ENCODE results near the gene CEBPZOS.
A peak's percentile ranks its signal among the peaks of the same experiment; 100 is the strongest.

CEBPZOS gene

DNA sequence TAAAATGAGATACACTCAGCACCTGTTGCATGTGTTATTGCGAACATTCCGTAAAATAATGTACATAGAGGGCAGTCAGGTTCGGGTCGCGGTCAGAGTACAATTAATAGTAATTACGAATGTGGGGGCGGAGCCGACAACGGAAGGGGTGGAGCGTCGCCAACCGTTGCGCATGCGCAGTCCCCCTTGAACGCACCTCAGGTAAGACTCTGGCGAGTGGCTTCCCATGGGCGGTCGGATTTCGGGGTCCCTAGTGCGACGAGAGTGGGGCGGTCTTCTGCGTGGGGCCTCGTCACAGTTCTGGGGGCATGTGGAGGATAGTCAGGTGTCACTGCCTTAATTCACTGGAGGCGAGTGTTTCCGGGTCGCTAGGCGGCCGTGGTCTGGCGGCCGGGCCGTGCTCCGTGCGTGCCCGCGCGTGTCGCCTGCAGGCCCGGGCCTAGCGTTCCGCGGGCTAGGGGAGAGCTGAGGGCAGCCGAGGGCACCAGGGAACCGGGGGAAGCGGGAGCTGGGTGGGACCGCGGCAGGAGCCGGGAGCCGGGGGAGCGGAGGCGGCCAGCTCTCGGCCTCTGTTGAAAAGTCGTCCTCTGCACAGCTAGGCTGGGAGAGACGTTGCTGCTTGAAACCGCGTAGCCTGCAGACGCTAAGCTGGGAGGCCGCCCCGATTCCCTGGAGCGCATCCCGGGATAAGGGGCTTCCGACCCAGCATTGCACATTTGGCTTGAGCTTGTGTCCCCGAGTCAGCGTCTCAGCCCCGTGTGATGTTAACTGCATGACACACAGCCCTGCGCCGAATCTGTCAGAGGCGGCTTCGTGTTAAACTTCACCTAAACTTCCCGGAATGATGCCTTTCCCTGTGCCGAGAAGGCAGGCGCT lies at the start of gene CEBPZOS:
Gene CEBPZOS (plus strand): TSS at position 177 of the 876 bp plus-strand sequence. CDS start 3,209 bp downstream, outside the sequence.
- peak within 1 kb of the TSS; percentile 98 for H3K4me3 Mint-ChIP-seq
- no peaks in the 10 kb centered on the region for H3K9me3 Mint-ChIP-seq
- peak within 1 kb of the TSS; percentile 94 for H3K27ac Mint-ChIP-seq
- H3K4me1 Mint-ChIP-seq (ENCODE audit: low read depth), result peaks cover 36% of the 10 kb centered on the region
- no peaks in the 10 kb centered on the region for H3K27me3 Mint-ChIP-seq
- intact Hi-C loops (cut with micrococcal nuclease), result loop anchor here (5.0 kb wide), 1 partner anchor 36 kb away; the partner anchor contains the start of genes CEBPZ and NDUFAF7
- H3K36me3 Mint-ChIP-seq (ENCODE audit: low read depth), result peaks cover 21% of the 10 kb centered on the region

DNA sequence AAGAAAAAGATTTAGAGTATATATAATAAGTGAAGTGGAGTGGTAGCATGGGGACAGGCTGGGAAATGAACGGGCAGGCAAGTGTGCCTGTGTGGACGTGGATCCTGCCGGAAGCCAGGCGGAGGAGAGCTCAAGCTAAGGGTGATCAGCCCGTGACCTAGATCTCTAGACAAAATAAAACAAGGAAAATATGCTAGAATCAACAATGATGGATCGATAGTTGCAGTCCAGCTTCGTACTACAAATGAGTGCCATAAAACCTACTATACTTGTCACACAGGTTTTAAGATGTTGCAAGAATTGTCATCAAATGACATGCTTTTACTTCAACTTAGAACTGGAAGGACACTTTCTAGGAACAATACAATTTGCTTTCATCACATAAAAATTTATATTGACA lies 48.0 kb upstream of the CEBPZOS start:
- H3K4me3 Mint-ChIP-seq, result no peak overlapping the region
- H3K9me3 Mint-ChIP-seq, result no peaks in the 10 kb centered on the region
- no peak overlapping the region for H3K27ac Mint-ChIP-seq
- H3K4me1 Mint-ChIP-seq (ENCODE audit: low read depth), result peaks cover 23% of the 10 kb centered on the region
- H3K36me3 Mint-ChIP-seq (ENCODE audit: low read depth), result peaks cover 72% of the 10 kb centered on the region
- intact Hi-C loops (cut with micrococcal nuclease), result no loop called here
- H3K27me3 Mint-ChIP-seq, result no peaks in the 10 kb centered on the region

DNA sequence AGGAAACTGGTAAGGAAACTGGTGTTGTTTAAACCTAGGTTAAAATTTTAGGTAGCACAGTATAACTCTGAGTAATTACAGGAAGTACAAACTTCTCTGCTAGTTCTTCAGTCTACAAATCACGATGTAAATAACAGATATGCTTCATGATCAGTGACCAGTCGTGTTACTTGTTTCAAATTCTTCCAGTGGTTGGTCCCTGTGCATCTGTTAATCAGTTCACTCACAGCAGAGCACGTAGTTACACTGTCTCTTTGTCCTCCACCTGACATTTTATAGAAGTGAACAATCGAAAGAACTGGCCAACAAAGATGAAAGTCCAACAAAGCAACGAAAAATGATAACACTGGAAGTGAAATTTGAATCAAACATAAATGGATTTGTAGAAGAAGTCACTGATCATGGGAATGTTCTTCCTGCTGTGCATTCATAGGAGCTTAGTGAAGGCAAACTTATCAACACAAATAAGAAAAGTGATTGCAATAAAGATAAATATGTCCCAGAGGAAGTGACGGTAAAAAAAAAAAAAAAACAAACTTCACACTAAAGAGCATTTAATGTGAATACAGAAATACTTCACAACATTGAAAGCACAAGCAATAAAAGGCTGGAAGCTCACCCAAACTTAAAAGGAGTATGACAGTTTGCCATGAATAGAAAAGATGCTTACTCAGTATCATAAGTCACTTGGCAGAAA lies 46.5 kb upstream of the CEBPZOS start:
- peaks cover 38% of the 10 kb centered on the region for H3K4me1 Mint-ChIP-seq (ENCODE audit: low read depth)
- no peak overlapping the region for H3K27ac Mint-ChIP-seq
- no peaks in the 10 kb centered on the region for H3K27me3 Mint-ChIP-seq
- H3K4me3 Mint-ChIP-seq, result no peak overlapping the region
- H3K36me3 Mint-ChIP-seq (ENCODE audit: low read depth), result peaks cover 72% of the 10 kb centered on the region
- intact Hi-C loops (cut with micrococcal nuclease), result no loop called here
- no peaks in the 10 kb centered on the region for H3K9me3 Mint-ChIP-seq

DNA sequence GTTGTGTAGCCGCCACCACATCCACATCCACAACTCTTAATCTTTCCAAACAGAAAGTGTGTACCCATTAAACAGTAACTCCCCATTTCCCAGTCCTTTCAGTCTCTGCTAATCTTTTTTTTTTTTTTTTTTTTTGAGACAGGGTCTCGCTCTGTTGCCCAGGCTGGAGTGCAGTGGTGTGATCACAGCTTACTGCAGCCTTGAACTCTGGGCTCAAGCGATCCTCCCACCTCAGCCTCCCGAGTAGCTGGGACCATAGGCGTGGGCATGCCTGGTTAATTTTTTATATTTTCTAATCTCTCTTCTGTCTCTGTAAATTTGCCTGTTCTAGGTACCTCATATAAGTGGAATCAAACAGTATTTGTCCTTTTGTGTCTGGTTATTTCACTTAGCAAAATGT lies 43.1 kb upstream of the CEBPZOS start:
- Mint-ChIP-seq H3K9me3 (no peaks in the 10 kb centered on the region), H3K4me3 (no peak overlapping the region), H3K36me3 (ENCODE audit: low read depth) (peaks cover 49% of the 10 kb centered on the region), H3K27me3 (no peaks in the 10 kb centered on the region), H3K4me1 (ENCODE audit: low read depth) (peaks cover 49% of the 10 kb centered on the region), H3K27ac (no peak overlapping the region)
- intact Hi-C loops (cut with micrococcal nuclease), result no loop called here

GRCh38 chr2:37154785-37155184 lies 41.5 kb upstream of the CEBPZOS start:
- H3K9me3 Mint-ChIP-seq, result no peaks in the 10 kb centered on the region
- peaks cover 39% of the 10 kb centered on the region for H3K36me3 Mint-ChIP-seq (ENCODE audit: low read depth)

GRCh38 chr2:37156071-37156856 lies 40.0 kb upstream of the CEBPZOS start:
- intact Hi-C loops (cut with micrococcal nuclease), result no loop called here
- Mint-ChIP-seq H3K4me3 (peak overlapping the region; percentile 89), H3K36me3 (ENCODE audit: low read depth) (peaks cover 39% of the 10 kb centered on the region)

More at GRCh38 chr2:37154785-37155184, 41.5 kb upstream of the CEBPZOS start:
- Mint-ChIP-seq H3K27me3 (no peaks in the 10 kb centered on the region), H3K4me3 (no peak overlapping the region), H3K4me1 (ENCODE audit: low read depth) (peaks cover 46% of the 10 kb centered on the region), H3K27ac (peak overlapping the region; percentile 6)
- intact Hi-C loops (cut with micrococcal nuclease), result no loop called here

GRCh38 chr2:37156857-37157714 lies 39.2 kb upstream of the CEBPZOS start, which contains the start of gene EIF2AK2:
TSS of gene EIF2AK2 (minus strand) at chr2:37156980. CDS start at chr2:37147806, 9,174 bp downstream.
- H3K4me3 Mint-ChIP-seq, result peak within 1 kb of the TSS; percentile 89
- no peaks in the 10 kb centered on the region for H3K9me3 Mint-ChIP-seq
- H3K4me1 Mint-ChIP-seq (ENCODE audit: low read depth), result peaks cover 44% of the 10 kb centered on the region
- intact Hi-C loops (cut with micrococcal nuclease), result no loop called here
- H3K36me3 Mint-ChIP-seq (ENCODE audit: low read depth), result peaks cover 31% of the 10 kb centered on the region
- no peaks in the 10 kb centered on the region for H3K27me3 Mint-ChIP-seq
- H3K27ac Mint-ChIP-seq, result peak within 1 kb of the TSS; percentile 88

More at GRCh38 chr2:37156071-37156856, 40.0 kb upstream of the CEBPZOS start:
- Mint-ChIP-seq H3K27ac (peak overlapping the region; percentile 88), H3K9me3 (no peaks in the 10 kb centered on the region), H3K27me3 (no peaks in the 10 kb centered on the region), H3K4me1 (ENCODE audit: low read depth) (peaks cover 44% of the 10 kb centered on the region)

DNA sequence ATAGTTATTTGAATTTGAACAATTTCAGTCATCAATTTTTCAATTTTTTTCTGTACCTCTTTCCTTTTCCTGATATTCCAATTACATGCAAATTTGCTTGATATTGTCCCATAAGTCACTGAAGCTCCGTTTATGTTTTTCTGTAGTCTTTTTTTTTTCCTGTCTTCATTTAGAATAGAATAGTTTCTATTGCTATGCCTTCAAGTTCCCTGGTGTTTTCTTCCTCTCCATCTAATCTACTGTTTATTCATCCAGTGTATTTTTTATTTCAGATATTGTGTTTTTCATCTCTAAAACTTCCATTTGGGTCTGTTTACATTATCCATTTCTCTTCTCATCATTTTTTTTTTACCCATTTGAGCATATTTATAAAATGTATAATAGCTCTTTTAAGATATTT lies 31.5 kb upstream of the CEBPZOS start:
- H3K9me3 Mint-ChIP-seq, result peaks cover 24% of the 10 kb centered on the region
- no peak overlapping the region for H3K4me3 Mint-ChIP-seq
- no peaks in the 10 kb centered on the region for H3K27me3 Mint-ChIP-seq
- H3K36me3 Mint-ChIP-seq (ENCODE audit: low read depth), result peaks cover 7% of the 10 kb centered on the region
- no peak overlapping the region for H3K27ac Mint-ChIP-seq
- peaks cover 4% of the 10 kb centered on the region for H3K4me1 Mint-ChIP-seq (ENCODE audit: low read depth)
- intact Hi-C loops (cut with micrococcal nuclease), result no loop called here

- peaks cover 24% of the 10 kb centered on the region for H3K9me3 Mint-ChIP-seq
- H3K36me3 Mint-ChIP-seq (ENCODE audit: low read depth), result peaks cover 7% of the 10 kb centered on the region
- H3K4me3 Mint-ChIP-seq, result no peak overlapping the region
- H3K4me1 Mint-ChIP-seq (ENCODE audit: low read depth), result peaks cover 4% of the 10 kb centered on the region
- H3K27me3 Mint-ChIP-seq, result no peaks in the 10 kb centered on the region
- intact Hi-C loops (cut with micrococcal nuclease), result loop anchor here (2.0 kb wide), 1 partner anchor 63 kb away; the partner anchor contains the start of genes CEBPZ and NDUFAF7
- no peak overlapping the region for H3K27ac Mint-ChIP-seq
Observed at GRCh38 chr2:37167636-37168180, 28.6 kb upstream of the CEBPZOS start.

GRCh38 chr2:37168217-37168981 lies 27.9 kb upstream of the CEBPZOS start:
- Mint-ChIP-seq H3K36me3 (ENCODE audit: low read depth) (peaks cover 7% of the 10 kb centered on the region), H3K27ac (no peak overlapping the region)
- intact Hi-C loops (cut with micrococcal nuclease), result loop anchor here (2.0 kb wide), 1 partner anchor 62 kb away; the partner anchor contains the start of genes CEBPZ and NDUFAF7

GRCh38 chr2:37171624-37171950 lies 24.7 kb upstream of the CEBPZOS start:
- Mint-ChIP-seq H3K9me3 (peaks cover under 1% of the 10 kb centered on the region), H3K4me1 (ENCODE audit: low read depth) (peaks cover 4% of the 10 kb centered on the region), H3K27ac (no peak overlapping the region), H3K4me3 (no peak overlapping the region), H3K27me3 (no peaks in the 10 kb centered on the region), H3K36me3 (ENCODE audit: low read depth) (no peaks in the 10 kb centered on the region)
- intact Hi-C loops (cut with micrococcal nuclease), result no loop called here

More at GRCh38 chr2:37168217-37168981, 27.9 kb upstream of the CEBPZOS start:
- no peaks in the 10 kb centered on the region for H3K27me3 Mint-ChIP-seq
- peaks cover 4% of the 10 kb centered on the region for H3K4me1 Mint-ChIP-seq (ENCODE audit: low read depth)
- H3K4me3 Mint-ChIP-seq, result no peak overlapping the region
- peaks cover 24% of the 10 kb centered on the region for H3K9me3 Mint-ChIP-seq

GRCh38 chr2:37173741-37174140 lies 22.6 kb upstream of the CEBPZOS start:
- intact Hi-C loops (cut with micrococcal nuclease), result no loop called here
- Mint-ChIP-seq H3K9me3 (no peaks in the 10 kb centered on the region), H3K4me3 (no peak overlapping the region), H3K4me1 (ENCODE audit: low read depth) (no peaks in the 10 kb centered on the region), H3K27me3 (no peaks in the 10 kb centered on the region), H3K27ac (no peak overlapping the region), H3K36me3 (ENCODE audit: low read depth) (no peaks in the 10 kb centered on the region)

Data from dendritic cell treated with granulocyte-macrophage colony-stimulating factor and Interleukin-4, amounts not matched to agents 40 ng/mL and 50 ng/mL, for 4 days (primary cell).